HFFc6 (cell line): Measurements from ENCODE around the gene PSME3. TPM values are rescaled to one million over a fixed set of nuclear protein-coding genes. Genes with fewer than 3 reads are reported as not detected.

Source experiments
- DNase-seq: peaks from one replicate; pipeline ENCODE4 v3.0.0-alpha.2; 2018
- H3K27ac Mint-ChIP-seq: 2 replicates; pipeline ENCODE4 v1.8.0; 2020; ENCODE audit warnings: mild to moderate bottlenecking, mixed read lengths
- H3K27me3 Mint-ChIP-seq: 2 replicates; pipeline ENCODE4 v1.8.0; 2021; ENCODE audit warnings: mild to moderate bottlenecking, moderate library complexity, mixed read lengths; ENCODE audit not compliant: insufficient read depth
- H3K36me3 Mint-ChIP-seq: 2 replicates; pipeline ENCODE4 v1.8.0; 2021; ENCODE audit warnings: low read depth, mixed read lengths
- H3K4me1 Mint-ChIP-seq: 2 replicates; pipeline ENCODE4 v1.8.0; 2020; ENCODE audit warnings: low read depth, mixed read lengths
- H3K4me3 Mint-ChIP-seq: 2 replicates; pipeline ENCODE4 v1.8.0; 2020; ENCODE audit warnings: mild to moderate bottlenecking, moderate library complexity, mixed read lengths
- H3K9me3 Mint-ChIP-seq: 2 replicates; pipeline ENCODE4 v1.8.0; 2020; ENCODE audit warnings: mild to moderate bottlenecking, mixed read lengths
- CTCF ChIP-seq: fragments of 200-600 bp; sonication (generic); IDR thresholded peaks from 2 replicates; pipeline ENCODE4 v1.5.0; 2021; ENCODE audit warnings: antibody characterized with exemption, mild to moderate bottlenecking
- total RNA-seq, 6 experiments: library from RNA; stranded (reverse); fragmentation: NEBNext Ultra II Directional; extraction: Animal tissue kit (Norgen Biotek cat#: 25700); gene quantifications; 2 replicates in 1 of 6; 3 replicates in 5 of 6; pipeline ENCODE4 v1.2.3, GENCODE V29; 2021

PSME3 gene
- total RNA-seq, 6 experiments from 2014 or later: 153 to 184 (median 162) TPM

DNA sequence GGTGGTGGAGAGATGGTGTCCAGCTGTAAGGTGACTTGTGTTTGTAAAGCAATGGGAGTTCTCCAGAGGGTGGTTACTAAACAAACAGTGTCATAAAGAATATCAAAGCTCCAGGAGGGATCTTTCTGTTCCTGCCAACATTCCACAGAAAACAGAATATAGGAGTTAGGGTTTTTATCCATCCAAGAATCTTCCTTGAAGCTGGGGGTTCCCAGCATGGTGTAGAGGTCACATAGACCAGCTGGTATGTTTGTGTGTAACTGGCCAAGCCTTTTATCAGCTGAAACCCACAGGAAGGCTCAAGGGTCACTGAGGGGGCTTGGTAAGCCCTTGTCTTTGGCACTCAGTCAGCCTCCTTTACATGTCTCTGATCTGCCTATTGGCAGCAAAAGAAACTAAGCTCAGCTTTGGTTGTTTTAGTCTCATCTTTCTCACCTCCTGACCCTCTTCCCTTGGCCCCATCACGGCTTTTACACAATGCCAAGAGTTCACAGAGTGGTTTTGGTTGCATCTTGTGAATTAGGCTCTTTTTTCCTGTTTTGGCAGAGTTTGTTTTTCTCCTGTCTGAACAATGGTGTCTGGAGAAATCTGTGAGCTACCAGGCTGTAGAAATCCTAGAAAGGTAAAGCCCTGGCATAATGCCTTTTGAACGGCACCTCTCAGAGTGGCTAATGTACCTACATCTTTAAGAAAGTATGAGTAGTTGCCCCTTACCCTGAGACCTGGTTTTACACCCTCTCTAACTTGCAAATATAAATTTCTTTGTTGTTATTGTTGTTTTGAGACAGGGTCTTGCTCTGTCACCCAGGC lies 29.9 kb upstream of the PSME3 start:
- H3K27ac Mint-ChIP-seq: no peak overlapping the region
- DNase-seq: no peak
- peaks cover 10% of the 10 kb centered on the region for H3K36me3 Mint-ChIP-seq
- peaks cover 7% of the 10 kb centered on the region for H3K4me1 Mint-ChIP-seq
- H3K4me3 Mint-ChIP-seq: no peak overlapping the region
- H3K27me3 Mint-ChIP-seq: peaks cover 10% of the 10 kb centered on the region
- H3K9me3 Mint-ChIP-seq: peaks cover 4% of the 10 kb centered on the region
- no peak for TF ChIP-seq CTCF

- peaks cover 3% of the 10 kb centered on the region for H3K27me3 Mint-ChIP-seq
- peaks cover 5% of the 10 kb centered on the region; the same call in 1 of the 2 replicates for H3K36me3 Mint-ChIP-seq
- TF ChIP-seq CTCF: no peak
- no peak for DNase-seq
- H3K4me1 Mint-ChIP-seq: peaks cover 14% of the 10 kb centered on the region
- no peaks in the 10 kb centered on the region for H3K9me3 Mint-ChIP-seq
- H3K27ac Mint-ChIP-seq: no peak overlapping the region
- H3K4me3 Mint-ChIP-seq: no peak overlapping the region
These were observed 28.3 kb upstream of the PSME3 start for GRCh38 chr17:42804918-42805367.

DNA sequence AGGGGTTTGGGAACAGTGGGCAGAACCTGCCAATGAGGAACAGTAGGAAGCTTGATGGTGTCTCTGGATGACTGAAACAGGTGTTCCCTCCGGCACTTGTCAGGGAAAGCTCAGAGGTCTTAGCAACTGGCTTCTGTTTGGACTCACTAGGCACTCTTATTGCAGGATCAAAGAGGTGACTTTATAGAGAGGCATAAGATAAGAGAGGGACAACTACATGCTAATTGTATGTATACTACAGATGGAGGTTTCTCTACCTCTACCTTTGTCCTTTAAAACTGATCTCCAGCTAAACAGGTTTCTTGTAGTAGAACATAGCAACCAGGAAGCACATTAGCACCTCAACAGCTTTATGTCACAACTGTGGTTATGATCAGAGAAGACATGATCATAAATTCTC lies 26.9 kb upstream of the PSME3 start:
- Mint-ChIP-seq H3K27ac (no peak overlapping the region), H3K36me3 (peaks cover 13% of the 10 kb centered on the region), H3K4me1 (peaks cover 22% of the 10 kb centered on the region), H3K4me3 (no peak overlapping the region), H3K9me3 (no peaks in the 10 kb centered on the region), H3K27me3 (no peaks in the 10 kb centered on the region; the same call in none of the 2 replicates)
- TF ChIP-seq CTCF: no peak
- no peak for DNase-seq

DNA sequence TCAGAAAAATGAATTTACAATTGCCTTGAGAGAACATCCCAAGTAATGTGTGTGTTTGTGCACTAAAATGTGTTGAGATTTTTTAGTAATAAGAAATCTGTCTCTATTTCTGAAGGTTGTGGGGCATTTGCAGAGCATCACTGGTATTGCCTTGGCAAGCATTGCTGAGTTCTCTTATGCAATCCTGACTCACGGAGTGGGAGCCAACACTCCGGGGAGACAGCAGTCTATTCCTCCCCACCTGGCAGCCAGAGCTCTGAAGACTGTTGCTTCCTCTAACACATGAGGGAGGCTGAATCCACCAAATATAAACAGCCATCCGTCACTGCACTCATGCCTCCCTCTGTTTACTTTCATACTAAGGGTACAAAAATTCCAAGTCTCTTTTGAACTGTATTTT lies 23.9 kb upstream of the PSME3 start:
- no peaks in the 10 kb centered on the region for H3K9me3 Mint-ChIP-seq
- no peak overlapping the region for H3K4me3 Mint-ChIP-seq
- peak overlapping the region; percentile 58 for H3K27ac Mint-ChIP-seq
- peaks cover 27% of the 10 kb centered on the region for H3K36me3 Mint-ChIP-seq
- TF ChIP-seq CTCF: no peak
- peaks cover 28% of the 10 kb centered on the region for H3K4me1 Mint-ChIP-seq
- peak; percentile 75 for DNase-seq
- no peaks in the 10 kb centered on the region; the same call in none of the 2 replicates for H3K27me3 Mint-ChIP-seq

DNA sequence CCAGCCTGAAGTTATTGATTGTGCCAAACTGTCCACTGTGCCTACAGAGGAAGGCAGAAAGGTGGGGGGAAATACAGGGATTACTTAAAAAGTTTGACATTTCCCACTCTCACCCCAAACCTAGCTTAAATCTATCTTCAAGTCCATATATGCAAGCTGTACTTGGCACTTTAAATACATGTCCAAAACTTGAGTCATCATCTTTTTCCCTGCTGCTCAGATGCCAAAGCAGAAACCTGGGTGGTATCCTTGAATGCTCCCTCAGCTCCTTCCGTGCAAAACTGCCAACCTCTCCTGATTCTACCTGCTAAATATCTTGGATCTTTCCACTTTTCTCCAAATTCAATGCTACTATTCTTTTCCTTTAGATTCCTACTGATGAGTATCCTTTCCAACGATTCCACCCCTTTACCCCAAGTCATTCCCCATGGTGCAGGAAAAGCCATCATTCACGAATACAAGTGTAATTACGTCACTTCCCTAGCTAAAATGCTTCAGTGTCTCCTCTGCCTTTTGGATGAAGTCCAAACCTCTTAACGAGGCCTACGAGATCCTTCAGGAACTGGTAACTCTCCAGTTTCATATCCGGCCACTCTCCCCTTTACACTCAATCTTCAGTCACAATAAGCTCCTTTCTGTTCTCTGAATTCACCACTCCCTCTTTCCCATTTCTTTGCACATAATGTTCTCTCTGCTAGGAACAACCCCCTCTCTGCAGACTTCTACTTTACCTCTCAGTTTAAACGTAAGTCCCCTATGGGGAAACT lies 18.4 kb upstream of the PSME3 start:
- Mint-ChIP-seq H3K4me3 (no peak overlapping the region; the same call in 1 of the 2 replicates), H3K9me3 (no peaks in the 10 kb centered on the region), H3K36me3 (peaks cover 61% of the 10 kb centered on the region), H3K27me3 (peaks cover 2% of the 10 kb centered on the region; the same call in 1 of the 2 replicates), H3K27ac (peak overlapping the region; percentile 78), H3K4me1 (peaks cover 47% of the 10 kb centered on the region)
- DNase-seq: peak; percentile 84
- no peak for TF ChIP-seq CTCF
